GM23338 (cell line): ENCODE measurements around the gene RPA3.

Experiments used
- CREB1 ChIP-seq: fragments of 250-450 bp; sonication (Bioruptor Pico); IDR thresholded peaks from 2 replicates; pipeline ENCODE4 v1.5.0; 2020; ENCODE audit warnings: low read depth, mild to moderate bottlenecking, moderate library complexity
- TF ChIP-seq, protein P1 (sequence below), 2 experiments: fragments of 200-600 bp in 1 of 2; sonication (generic) in 1 of 2; conservative IDR thresholded peaks; 2 replicates each; pipeline versions ENCODE4 v1.5.1 to v1.6.1; 2016 to 2017; ENCODE audit warnings: antibody characterized with exemption in 2 of 2, low read depth in 2 of 2, mild to moderate bottlenecking in 2 of 2, moderate library complexity in 1 of 2

DNA sequence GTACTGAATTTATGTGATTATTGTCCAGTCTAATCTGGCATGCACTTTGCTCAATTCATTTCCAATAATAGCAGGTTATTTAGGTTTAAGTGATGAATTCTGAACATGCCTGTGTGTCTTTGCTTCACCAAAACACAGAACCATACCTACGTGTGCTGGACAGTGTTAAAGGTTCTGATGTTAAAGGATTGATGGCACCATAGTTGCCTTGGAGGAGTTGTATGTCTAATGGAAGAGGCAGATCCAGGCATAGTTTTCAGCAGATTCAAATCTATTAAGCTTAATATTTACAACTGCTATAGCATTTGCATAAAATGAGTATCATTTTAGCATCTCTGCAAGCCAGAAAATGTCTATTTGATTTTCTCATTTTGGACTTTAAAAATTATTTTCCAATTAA, 105.9 kb downstream of the RPA3 start:
- TF ChIP-seq CREB1 (CRISPR knock-in tag): no peak
- TF ChIP-seq, protein P1, sequence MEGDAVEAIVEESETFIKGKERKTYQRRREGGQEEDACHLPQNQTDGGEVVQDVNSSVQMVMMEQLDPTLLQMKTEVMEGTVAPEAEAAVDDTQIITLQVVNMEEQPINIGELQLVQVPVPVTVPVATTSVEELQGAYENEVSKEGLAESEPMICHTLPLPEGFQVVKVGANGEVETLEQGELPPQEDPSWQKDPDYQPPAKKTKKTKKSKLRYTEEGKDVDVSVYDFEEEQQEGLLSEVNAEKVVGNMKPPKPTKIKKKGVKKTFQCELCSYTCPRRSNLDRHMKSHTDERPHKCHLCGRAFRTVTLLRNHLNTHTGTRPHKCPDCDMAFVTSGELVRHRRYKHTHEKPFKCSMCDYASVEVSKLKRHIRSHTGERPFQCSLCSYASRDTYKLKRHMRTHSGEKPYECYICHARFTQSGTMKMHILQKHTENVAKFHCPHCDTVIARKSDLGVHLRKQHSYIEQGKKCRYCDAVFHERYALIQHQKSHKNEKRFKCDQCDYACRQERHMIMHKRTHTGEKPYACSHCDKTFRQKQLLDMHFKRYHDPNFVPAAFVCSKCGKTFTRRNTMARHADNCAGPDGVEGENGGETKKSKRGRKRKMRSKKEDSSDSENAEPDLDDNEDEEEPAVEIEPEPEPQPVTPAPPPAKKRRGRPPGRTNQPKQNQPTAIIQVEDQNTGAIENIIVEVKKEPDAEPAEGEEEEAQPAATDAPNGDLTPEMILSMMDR (conservative IDR thresholded peaks at IDR 0.05; ENCODE audit: low read depth in 2 of 2): no peak
